Posterior cingulate gyrus (tissue), 11 donors: ENCODE measurements around the gene NHSL1.

Experiments used
- DNase-seq, 10 donors: peaks; one replicate each; pipeline versions ENCODE4 v3.0.0 to v3.0.0-alpha.2; 2020 to 2021; ENCODE audit warnings: mixed read lengths in 3 of 10
- intact Hi-C: fragments of 100-400 bp; cut with DNase I; formaldehyde crosslinking; loops from one replicate; pipeline ENCODE4 v1.15.1; 2023

NHSL1 gene

DNA sequence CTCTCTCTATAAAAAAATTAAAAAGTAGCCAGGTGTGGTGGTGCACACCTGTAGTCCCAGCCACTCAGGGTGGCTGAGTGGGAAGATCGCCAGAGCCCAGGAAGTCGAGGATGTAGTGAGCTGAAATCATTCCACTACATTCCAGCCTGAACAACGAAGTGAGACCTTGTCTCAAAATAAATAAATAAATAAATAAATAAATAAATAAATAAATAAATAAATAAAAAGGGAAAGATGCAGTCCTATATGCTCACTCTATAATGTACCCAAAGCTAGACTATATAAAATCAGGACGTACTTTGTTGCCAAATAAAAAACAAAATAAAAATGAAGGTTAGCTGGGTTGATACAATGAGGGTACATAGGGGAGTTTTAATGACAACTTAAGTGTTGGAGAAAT lies 26.1 kb upstream of the NHSL1 start:
- DNase-seq = no peak
- intact Hi-C loops = no loop called here

DNA sequence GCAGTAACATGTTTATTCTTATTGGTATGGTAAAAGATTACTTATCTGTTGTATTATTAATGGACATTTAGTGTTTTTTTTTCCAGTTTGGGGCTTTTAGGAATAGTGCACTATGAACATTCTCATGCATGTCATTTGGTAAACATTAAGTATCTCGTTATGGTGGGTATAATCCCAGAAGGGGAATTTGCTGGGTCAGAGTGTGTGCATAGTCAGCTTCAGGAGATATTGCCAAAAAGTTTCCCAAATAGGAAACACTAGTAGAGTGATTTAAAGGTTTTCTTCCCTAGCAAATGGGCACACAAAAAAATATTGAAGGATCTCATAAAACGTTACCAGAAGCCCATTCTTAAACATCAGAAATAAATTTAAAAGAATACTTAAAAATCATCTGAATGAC lies 25.2 kb upstream of the NHSL1 start:
- no peak for DNase-seq
- intact Hi-C loops = no loop called here

DNA sequence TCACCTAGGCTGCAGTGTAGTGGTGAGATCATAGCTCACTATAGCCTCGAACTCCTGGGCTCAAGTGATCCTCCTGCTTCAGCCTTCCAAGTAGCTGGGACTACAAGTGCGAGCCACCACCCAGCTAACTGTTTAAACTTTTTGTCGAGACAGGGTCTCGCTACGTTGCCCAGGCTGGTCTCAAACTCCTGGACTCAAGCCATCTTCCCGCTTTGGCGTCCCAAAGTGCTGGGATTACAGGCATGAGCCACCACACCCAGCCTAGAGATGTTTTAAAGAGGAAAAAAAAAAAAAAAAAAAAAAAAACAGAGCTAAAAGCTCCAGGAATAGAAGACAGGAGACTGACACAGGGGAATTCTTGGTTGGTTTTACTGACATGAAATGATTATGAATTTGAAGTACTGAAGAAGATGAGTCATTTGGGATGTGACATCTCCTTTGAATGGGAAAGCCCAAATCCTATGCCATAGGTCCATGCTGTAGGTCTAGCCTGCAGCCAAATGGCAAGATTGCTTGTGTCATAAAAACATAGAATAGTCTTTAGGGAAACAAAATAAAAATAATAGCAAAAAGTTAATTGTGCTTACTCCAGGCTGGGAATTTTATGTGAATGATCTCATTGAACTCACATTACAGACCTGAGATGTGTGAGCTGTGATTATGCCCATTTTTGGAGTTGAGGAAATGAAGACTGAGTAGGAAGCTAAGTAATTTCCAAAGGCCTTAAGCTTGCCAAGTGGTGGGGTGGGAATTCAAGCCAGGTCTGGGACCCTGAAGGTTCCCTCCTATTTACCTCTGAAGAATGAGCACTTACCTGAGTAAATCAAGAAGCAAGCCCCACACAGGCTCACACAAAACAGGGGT lies 24.3 kb upstream of the NHSL1 start:
- intact Hi-C loops = no loop called here
- no peak for DNase-seq

DNA sequence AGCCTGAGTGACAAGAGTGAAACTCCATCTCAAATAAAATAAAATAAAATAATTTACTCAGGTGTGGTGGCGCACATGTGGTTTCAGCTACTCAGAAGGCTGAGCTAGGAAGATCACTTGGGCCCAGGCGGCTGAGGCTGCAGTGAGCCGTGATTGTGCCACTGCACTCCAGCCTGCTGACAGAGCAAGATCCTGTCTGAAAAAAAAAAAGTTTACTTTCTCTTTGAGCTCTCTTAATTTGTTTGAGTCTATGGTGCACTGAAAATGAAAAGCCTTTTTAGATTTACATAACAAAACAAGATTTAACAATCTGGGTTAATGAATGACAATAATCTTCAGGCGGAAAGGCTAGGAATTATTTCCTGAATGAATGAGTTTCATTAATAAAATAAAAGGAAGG lies 23.3 kb upstream of the NHSL1 start:
- intact Hi-C loops = no loop called here
- peak in 1 of 10 donors; percentile 76 for DNase-seq

DNA sequence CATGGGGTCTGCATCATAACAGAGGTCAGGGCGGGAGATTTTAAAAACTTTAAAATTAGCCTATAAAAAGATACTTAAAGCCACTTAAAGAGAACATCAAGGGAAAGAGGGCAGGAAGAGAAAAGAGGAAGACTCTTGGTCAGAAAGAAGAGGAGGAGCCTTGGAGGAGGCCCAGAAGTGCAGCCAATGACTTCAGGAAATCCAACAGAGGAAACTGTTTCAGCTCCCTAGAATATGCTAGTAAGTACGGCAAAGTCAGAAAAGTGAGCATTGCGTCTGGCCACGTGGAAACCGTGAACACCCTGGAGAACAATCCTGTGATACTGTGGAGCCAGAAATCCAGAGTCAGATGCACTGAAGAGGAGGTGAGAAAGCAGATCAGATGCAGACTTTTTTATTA lies 22.5 kb upstream of the NHSL1 start:
- intact Hi-C loops = no loop called here
- peak in 1 of 10 donors; percentile 76 for DNase-seq

DNA sequence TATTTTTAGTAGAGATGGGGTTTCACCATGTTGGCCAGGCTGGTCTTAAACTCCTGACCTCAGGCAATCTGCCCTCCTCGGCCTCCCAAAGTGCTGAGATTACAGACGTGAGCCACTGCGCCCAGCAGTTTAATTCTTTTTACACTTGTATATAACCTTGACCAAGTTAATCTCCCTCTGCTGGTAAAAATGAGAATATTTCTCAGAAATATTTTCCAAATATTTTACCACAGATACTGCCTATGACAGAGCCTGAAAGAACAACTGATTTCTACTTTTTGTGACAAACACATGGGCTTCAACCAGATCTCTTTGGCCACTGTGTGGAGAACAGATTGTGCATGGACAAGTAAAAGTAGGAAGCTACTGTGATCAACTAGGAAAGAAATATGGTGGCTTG lies 21.2 kb upstream of the NHSL1 start:
- intact Hi-C loops = no loop called here
- DNase-seq = no peak

DNA sequence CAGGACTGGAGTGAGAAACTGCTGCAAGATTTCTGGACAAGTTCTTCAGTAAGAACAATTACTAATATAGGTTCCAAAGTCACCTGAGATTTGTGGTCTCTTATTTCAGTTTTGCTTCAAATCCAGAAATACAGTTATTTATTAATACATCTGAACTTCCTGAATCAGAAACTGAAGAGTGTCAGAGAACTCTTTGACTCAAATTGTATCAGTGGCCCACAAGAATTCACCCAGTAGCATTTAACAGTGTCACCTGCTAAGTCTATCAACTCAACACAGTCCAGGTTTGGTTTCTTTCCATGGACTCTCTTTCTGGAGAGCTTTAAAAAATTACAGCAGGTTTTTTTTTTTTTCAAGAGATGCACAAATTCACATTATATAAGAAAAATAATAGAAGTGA lies 18.8 kb upstream of the NHSL1 start:
- intact Hi-C loops = loop anchor here (10.0 kb wide), 1 partner anchor 403 kb away; no protein-coding TSS in a partner anchor
- DNase-seq = no peak

DNA sequence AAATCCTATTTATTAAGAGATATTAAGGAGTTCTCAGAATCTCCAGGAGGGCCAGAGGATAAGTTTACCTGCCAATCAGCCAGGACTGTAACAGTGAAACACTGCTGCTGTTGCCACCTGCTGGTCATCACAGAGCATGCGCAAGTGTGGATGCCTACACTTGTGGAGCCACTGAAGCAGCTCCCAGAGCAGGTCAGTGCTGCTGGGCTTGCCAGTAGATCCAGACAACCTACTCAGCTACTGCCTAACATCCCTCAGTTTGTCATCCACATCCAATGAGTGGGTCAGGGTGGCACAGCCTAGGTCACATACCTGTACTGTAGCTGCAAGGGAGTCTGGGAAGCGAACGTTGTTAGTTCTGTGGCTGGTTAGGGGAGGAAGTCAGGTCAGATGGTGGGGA lies 18.3 kb upstream of the NHSL1 start:
- intact Hi-C loops = loop anchor here (10.0 kb wide), 1 partner anchor 403 kb away; no protein-coding TSS in a partner anchor

DNA sequence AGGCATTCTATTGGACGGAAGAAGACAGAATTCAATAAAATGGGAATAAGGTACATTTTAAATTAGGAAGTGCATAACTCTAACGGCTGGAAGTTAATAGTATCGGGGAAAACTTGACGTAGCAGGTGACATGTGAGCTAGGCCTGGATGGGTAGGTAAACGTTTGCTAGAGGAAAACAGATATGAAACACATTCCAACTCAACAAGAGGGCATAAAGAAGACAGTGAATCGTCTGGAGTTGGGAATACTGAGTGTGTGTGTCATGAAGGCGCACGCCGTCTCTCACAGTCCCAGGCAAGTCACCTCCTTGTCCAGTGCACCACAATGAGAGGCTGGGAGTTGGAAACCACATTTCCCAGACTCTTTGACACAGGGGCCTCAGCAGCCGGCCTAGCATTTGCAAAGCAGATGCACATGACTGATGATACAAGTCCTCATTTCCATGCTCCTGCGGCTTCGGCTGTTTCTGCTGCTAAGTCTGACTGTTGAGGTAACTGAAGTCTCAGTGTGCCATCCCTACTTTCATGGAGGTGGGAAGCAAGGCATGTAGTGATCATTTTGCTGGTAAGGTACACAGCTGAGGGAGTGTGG lies 16.5 kb upstream of the NHSL1 start:
- intact Hi-C loops = loop anchor here (10.0 kb wide), 1 partner anchor 401 kb away; no protein-coding TSS in a partner anchor
- DNase-seq = no peak

More for the DNA sequence above, 18.3 kb upstream of the NHSL1 start:
- DNase-seq = peak in 7 of 10 donors; percentile 15 to 88 (median 36)

DNA sequence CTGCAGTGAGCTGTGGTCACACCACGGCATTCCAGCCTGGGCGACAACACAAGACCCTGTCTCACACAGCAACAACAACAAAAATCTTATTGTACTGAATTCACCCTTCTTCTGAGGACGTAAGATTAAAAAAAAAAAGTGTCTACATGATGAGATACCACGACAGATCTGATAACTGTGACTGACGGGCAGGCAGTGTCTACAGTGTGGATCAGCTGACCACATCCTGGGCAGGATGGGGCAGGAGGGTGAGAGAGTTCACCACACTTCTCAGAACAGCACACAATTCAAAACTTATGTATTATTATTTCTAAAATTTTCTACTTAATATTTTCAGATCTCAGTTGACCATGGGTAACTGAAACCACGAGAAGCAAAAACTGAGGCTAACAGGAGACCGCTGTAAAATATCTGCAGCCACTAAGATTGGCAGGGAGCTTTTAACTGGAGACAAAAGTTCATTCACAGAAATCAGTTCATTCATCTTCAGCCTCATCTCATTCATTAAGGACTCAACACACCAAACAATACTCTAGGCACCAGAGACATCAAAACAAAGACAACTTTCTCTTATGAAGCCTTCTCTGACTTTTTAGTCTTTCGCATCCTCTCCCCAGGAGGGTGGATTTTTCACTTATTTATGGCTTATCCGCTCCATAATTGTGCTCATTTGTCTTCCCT lies 15.7 kb upstream of the NHSL1 start:
- DNase-seq = no peak
- intact Hi-C loops = loop anchor here (10.0 kb wide), 1 partner anchor 400 kb away; no protein-coding TSS in a partner anchor

DNA sequence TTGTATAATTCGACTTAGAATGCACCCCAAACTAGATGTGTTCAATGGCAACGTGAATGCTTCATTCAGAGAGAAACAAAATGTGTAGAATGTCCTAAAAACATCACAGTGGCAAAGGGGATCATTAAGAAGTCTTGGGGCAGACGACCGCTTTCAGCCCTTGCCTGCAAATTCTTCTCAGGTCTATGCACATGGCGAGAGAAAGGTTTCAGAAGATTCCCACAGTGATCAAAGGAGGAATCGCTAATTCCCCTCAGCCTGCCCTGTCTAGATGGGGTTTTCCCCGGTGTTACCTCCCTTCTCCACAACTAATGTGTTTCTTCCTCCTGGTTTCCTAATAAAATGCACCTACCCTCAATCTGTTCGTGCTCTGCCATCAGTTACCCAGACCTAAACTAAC lies 13.3 kb upstream of the NHSL1 start:
- intact Hi-C loops = loop anchor here (10.0 kb wide), 1 partner anchor 398 kb away; no protein-coding TSS in a partner anchor
- no peak for DNase-seq

DNA sequence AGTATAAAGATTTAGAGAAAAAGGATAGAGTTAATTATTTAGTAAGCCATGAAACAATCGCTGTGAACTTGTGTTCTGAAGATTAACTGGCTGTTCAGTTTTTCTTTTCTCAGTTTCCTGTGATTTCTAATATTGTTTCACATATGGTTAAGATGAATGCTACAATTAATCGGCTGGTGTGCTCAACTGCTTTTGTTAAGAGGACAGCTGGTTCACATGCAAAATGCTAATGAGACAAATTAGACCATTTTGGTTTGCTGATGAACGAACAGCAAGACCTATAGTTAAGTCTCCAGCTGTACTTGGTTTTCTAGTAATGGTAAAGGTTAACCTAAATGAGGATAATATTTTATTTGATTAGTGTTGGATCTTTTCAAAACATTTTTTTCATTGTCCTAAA lies 10.8 kb upstream of the NHSL1 start:
- DNase-seq = no peak
- intact Hi-C loops = loop anchor here (10.0 kb wide), 1 partner anchor 395 kb away; no protein-coding TSS in a partner anchor

DNA sequence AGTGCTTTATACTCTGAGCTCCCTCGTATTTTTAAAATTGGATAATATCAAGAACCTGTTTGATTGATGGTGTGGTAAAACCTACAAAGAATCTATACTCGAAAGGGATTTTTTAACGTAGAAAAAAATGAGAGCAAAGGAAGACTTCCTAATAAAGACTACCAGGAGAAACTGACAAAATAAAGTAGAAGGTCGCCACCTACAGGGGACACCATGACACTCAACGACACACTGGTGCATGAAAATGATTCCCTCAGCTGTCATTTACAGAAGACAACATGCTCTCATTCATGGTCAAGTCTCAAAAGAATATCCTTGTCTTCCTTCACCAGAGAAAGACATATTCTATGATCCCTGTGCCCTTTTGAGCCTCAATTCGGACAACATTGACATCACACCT lies 10.1 kb upstream of the NHSL1 start:
- peak in 5 of 10 donors; percentile 37 to 89 (median 48) for DNase-seq
- intact Hi-C loops = loop anchor here (2.0 to 10.0 kb wide), 2 partner anchors 81 to 505 kb away; no protein-coding TSS in a partner anchor

DNA sequence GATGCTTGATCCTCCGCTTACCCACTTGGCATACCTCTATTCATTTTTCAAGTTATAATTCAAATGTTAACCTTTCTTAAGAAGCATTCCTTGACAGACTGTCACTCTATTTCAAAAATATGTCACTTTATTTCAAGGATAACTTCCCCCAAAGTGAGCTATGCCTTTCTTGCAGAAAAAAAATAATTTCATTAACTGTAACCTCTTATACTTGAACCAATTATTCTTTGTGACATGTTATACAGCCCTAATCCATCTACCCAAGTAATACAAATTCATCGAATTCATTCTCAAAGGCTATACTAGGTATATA lies 9.3 kb upstream of the NHSL1 start:
- intact Hi-C loops = loop anchor here (2.0 to 10.0 kb wide), 2 partner anchors 80 to 504 kb away; no protein-coding TSS in a partner anchor
- DNase-seq = no peak

DNA sequence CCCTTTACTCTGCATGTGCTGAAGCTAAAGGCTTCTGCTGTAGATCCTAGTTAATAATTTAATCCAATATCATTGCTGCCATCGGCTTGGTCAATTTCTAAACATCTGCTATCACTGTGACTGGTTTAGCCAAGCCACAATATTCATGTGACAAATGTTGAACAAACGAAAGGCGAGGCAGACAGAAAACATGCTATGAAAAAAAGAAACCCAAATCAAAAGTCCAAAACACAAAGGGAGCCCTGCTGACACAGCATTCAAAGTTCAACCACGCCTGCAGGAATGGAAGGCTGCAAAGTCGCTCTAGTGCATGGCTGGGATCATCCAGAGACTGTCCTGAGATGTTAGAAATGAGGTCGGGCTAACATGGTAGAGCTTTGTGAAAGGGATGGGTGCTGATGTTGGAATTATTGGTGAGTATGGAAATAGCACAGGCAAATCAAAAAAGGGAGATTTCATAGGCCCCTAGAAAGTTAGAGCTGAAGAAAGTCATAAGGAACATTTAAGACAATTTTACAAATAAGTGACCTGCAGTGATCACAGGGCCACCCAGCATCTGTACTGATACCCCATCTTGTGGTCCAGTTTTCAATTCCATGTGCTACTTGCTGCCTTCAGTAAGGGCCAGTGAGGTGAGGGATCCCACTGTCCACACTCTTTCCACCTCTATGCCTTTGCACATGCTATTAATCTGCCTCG lies 8.8 kb upstream of the NHSL1 start:
- intact Hi-C loops = loop anchor here (2.0 to 10.0 kb wide), 2 partner anchors 79 to 503 kb away; no protein-coding TSS in a partner anchor
- no peak for DNase-seq

DNA sequence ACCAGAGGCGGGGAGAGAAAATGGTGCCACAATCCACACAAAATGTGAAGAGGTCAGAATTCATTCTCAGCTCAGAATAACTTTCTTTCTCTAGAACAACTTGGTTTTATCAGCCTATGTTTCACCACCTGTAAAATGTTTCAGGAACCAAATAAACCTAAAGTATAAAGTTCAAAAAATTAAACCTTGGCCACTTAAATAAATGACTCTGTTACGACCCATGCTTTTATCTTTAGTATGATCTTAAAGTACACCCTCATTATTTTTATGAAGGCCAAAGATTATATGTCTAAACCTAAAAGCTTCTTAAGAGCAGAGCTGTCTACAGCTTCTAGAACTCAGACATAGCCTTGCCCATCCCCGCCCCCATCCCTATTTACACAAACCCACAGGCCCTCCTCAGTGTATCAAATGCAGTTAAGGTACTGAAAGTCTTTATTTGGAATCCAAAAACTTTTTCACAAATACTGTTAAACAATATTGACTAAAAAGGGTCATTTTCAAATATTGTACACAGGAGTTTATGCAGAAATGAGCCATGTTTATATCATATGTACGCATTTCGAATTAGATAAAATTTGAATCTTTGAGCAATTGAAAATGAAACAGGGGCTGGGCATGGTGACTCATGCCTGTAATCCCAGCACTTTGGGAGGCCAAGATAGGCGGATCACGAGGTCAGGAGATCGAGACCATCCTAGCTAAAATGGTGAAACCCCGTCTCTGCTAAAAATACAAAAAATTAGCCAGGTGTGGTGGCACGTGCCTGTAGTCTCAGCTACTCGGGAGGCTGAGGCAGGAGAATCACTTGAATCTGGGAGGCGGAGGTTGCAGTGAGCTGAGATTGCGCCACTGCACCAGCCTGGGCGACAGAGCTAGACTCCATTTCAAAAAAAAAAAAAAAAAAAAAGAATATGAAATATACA lies 5.7 kb upstream of the NHSL1 start:
- no peak for DNase-seq
- intact Hi-C loops = loop anchor here (10.0 kb wide), 1 partner anchor 500 kb away; no protein-coding TSS in a partner anchor

DNA sequence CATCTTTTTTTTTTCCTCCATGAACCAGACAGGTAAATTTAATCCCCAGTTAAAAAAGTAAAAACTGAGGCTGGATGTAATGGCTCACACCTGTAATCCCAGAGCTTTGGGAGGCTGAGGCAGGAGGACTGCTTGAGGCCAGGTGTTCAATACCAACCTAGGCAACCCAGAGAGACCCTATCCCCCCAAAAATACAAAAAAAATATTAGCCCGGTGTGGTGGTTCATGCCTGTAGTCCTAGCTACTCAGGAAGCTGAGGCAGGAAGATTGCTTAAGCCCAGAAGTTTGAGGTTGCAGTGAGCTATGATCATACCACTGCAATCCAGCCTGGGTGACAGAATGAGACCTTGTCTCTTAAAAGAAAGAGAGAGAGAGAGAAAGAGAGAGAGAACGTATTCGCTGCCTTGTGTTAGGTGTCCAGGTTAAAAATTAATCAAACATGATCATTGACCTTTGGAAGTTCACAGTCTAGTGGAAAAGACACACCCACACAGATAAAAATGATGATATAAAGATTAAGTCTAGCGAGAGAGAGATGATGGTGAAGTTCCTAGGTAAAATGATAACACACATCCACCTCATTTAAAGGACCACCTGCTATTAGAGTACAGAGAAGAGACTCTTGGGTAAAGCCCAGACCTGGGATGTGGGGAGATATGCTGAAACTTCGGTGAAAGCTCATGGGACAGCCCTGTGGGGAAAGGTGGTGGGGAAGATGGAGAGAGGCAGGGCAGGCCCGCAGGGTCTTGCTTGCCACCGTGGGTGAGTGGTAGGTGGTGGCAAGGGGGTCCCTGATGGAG lies 4.8 kb upstream of the NHSL1 start:
- DNase-seq = no peak
- intact Hi-C loops = loop anchor here (10.0 kb wide), 1 partner anchor 499 kb away; no protein-coding TSS in a partner anchor

DNA sequence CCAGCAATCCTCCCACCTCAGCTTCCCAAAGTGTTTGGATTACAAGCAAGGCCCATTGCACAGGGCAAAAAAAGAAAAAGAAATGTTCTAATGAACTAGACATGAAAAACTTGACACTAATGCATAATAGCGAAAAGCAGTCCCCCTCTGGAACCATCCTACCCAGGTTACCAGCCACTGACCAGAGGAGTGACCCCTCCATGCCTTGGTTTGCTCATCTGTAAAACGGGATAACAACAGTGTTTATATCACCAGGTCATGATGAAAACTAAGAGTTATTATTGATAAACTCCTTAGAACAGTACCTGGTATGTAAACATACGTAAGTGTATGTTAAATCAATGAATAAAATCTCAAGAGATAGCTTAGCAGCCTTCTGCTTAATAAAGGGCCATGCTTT lies 3.3 kb upstream of the NHSL1 start:
- DNase-seq = no peak
- intact Hi-C loops = loop anchor here (10.0 kb wide), 1 partner anchor 498 kb away; no protein-coding TSS in a partner anchor
